HL-60 (cell line): Measurements from ENCODE around the gene CR2.

ENCODE experiments used
- GABPA ChIP-seq: IDR thresholded peaks from 2 replicates; pipeline ENCODE4 v1.6.1; 2012; ENCODE audit warnings: low read depth
- POLR2AphosphoS5 ChIP-seq: IDR thresholded peaks from 2 replicates; pipeline ENCODE4 v1.6.1; 2012; ENCODE audit warnings: low read depth
- REST ChIP-seq: IDR thresholded peaks from 2 replicates; pipeline ENCODE4 v1.6.1; 2012; ENCODE audit warnings: low read depth; ENCODE audit not compliant: insufficient replicate concordance
- SPI1 ChIP-seq: IDR thresholded peaks from 2 replicates; pipeline ENCODE4 v1.6.1; 2012; ENCODE audit warnings: low read depth, mild to moderate bottlenecking, borderline replicate concordance
- TF ChIP-seq, protein P1 (sequence below): IDR thresholded peaks from one replicate; pipeline ENCODE4 v1.5.1; 2011; ENCODE audit warnings: low read length, control low read depth, inconsistent platforms; ENCODE audit not compliant: insufficient read depth

GRCh38 chr1:207499573-207499972 is 45.4 kb downstream of the CR2 start:
- TF ChIP-seq REST (no peak), SPI1 (no peak; the same call in 1 of the 2 replicates), GABPA (no peak), POLR2AphosphoS5 (no peak)
- TF ChIP-seq, protein P1, sequence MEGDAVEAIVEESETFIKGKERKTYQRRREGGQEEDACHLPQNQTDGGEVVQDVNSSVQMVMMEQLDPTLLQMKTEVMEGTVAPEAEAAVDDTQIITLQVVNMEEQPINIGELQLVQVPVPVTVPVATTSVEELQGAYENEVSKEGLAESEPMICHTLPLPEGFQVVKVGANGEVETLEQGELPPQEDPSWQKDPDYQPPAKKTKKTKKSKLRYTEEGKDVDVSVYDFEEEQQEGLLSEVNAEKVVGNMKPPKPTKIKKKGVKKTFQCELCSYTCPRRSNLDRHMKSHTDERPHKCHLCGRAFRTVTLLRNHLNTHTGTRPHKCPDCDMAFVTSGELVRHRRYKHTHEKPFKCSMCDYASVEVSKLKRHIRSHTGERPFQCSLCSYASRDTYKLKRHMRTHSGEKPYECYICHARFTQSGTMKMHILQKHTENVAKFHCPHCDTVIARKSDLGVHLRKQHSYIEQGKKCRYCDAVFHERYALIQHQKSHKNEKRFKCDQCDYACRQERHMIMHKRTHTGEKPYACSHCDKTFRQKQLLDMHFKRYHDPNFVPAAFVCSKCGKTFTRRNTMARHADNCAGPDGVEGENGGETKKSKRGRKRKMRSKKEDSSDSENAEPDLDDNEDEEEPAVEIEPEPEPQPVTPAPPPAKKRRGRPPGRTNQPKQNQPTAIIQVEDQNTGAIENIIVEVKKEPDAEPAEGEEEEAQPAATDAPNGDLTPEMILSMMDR: peak; percentile 58
